ENCODE results near the gene GNAL. TPM values are rescaled to one million over a fixed set of nuclear protein-coding genes. Genes with fewer than 3 reads are reported as not detected.

The GNAL gene
- total RNA-seq, 6 experiments from 2014 or later = 0.09 to 0.21 (median 0.17) TPM

DNA sequence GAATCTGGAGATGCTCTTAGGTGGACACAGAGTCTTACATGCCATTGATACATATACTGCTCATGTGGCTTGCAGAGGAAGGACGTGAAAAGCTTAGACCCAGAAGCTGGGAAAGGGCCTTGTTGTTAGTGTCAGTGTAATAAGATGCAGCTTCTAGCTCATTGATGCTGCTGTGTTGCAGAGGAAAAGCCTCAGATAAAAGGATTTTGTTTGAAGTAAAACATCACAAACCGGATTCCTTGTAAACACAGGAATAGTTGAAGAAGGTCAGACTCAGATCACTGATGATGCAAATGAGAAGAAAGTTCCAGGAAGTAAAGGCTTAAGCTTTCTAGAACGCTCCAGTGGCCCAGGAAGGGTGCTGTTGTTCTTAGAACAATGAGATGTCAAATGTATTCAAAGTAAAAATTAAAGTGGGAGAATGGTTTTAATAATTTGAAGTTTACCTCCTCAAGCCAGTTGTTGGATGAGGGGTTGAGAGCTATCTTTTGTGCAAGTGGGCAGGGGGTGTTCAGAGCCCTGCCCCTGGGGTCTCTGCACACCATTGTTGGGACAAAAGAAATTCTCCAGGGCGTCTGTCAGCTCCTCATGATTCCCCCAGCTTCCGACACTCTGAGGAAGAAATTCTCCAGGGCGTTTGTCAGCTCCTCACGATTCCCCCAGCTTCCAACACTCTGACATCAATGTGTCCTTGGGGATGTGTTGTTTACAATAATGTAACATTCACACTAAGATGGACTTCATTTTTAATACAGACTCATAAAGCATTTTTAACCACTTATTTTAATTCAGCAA, 100.8 kb downstream of the GNAL start:
- Mint-ChIP-seq H3K36me3 (ENCODE audit: low read depth) (no peaks in the 10 kb centered on the region), H3K9me3 (no peaks in the 10 kb centered on the region), H3K27me3 (ENCODE audit: insufficient read depth) (peaks cover 22% of the 10 kb centered on the region), H3K27ac (no peak overlapping the region), H3K4me3 (no peak overlapping the region), H3K4me1 (ENCODE audit: low read depth) (no peaks in the 10 kb centered on the region)
- no peak for TF ChIP-seq CTCF (IDR thresholded peaks at IDR 0.05)
- no peak for DNase-seq

DNA sequence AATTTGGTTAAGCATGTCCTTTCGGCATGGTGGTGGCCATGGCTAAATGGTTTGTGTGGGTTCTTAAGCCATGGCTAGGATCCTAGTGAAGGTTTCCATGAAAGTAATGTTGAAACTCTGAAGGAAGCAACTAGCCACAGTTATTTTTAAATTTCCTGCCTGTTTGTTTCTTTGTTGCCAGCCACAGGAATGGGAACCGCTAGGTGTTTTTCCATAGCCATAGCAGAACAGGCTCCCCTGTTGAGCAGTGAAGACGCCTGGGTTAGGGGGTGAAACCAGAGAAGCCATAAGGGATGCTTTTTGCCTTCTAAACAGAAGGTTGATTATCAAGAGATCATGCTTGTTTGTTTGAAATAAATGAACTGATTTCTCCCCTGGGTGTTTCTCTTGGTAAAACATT, 102.1 kb downstream of the GNAL start:
- no peaks in the 10 kb centered on the region for H3K9me3 Mint-ChIP-seq

GRCh38 chr18:11792632-11793031, 103.6 kb downstream of the GNAL start:
- TF ChIP-seq CTCF (IDR thresholded peaks at IDR 0.05) = no peak
- DNase-seq = no peak
- Mint-ChIP-seq H3K27ac (no peak overlapping the region), H3K27me3 (ENCODE audit: insufficient read depth) (peaks cover 11% of the 10 kb centered on the region), H3K36me3 (ENCODE audit: low read depth) (no peaks in the 10 kb centered on the region), H3K4me1 (ENCODE audit: low read depth) (no peaks in the 10 kb centered on the region), H3K9me3 (no peaks in the 10 kb centered on the region), H3K4me3 (no peak overlapping the region)

More for the DNA sequence above, 102.1 kb downstream of the GNAL start:
- no peak for TF ChIP-seq CTCF (IDR thresholded peaks at IDR 0.05)
- Mint-ChIP-seq H3K27ac (no peak overlapping the region), H3K4me3 (no peak overlapping the region), H3K4me1 (ENCODE audit: low read depth) (no peaks in the 10 kb centered on the region), H3K27me3 (ENCODE audit: insufficient read depth) (peaks cover 20% of the 10 kb centered on the region), H3K36me3 (ENCODE audit: low read depth) (no peaks in the 10 kb centered on the region)
- no peak for DNase-seq

- H3K9me3 Mint-ChIP-seq = no peaks in the 10 kb centered on the region
- no peaks in the 10 kb centered on the region for H3K36me3 Mint-ChIP-seq (ENCODE audit: low read depth)
- no peak for TF ChIP-seq CTCF (IDR thresholded peaks at IDR 0.05)
- no peak overlapping the region for H3K27ac Mint-ChIP-seq
- H3K4me3 Mint-ChIP-seq = no peak overlapping the region
- peaks cover 8% of the 10 kb centered on the region for H3K27me3 Mint-ChIP-seq (ENCODE audit: insufficient read depth)
- no peaks in the 10 kb centered on the region for H3K4me1 Mint-ChIP-seq (ENCODE audit: low read depth)
- DNase-seq = no peak
Observed at GRCh38 chr18:11794195-11794594, 105.1 kb downstream of the GNAL start.

- no peaks in the 10 kb centered on the region for H3K36me3 Mint-ChIP-seq (ENCODE audit: low read depth)
- no peaks in the 10 kb centered on the region for H3K9me3 Mint-ChIP-seq
- no peak for TF ChIP-seq CTCF (IDR thresholded peaks at IDR 0.05)
- no peak overlapping the region for H3K27ac Mint-ChIP-seq
- H3K27me3 Mint-ChIP-seq (ENCODE audit: insufficient read depth) = peaks cover 8% of the 10 kb centered on the region
- H3K4me3 Mint-ChIP-seq = no peak overlapping the region
- no peaks in the 10 kb centered on the region for H3K4me1 Mint-ChIP-seq (ENCODE audit: low read depth)
- no peak for DNase-seq
Observed at GRCh38 chr18:11795916-11796315, 106.9 kb downstream of the GNAL start.
